Breast epithelium (tissue), 3 donors: ENCODE measurements around the gene CLIC3.

Source experiments
- POLR2A ChIP-seq: fragments of 450-650 bp; IDR thresholded peaks from one replicate; pipeline ENCODE4 v1.6.1; 2016; ENCODE audit warnings: antibody characterized with exemption, mild to moderate bottlenecking, moderate library complexity
- TF ChIP-seq, protein P1 (sequence below), 3 donors: fragments of 450-650 bp; IDR thresholded peaks; one replicate each; pipeline ENCODE4 v1.5.1; 2016 to 2017; ENCODE audit warnings: antibody characterized with exemption in 3 of 3, mild to moderate bottlenecking in 3 of 3, moderate library complexity in 3 of 3

DNA sequence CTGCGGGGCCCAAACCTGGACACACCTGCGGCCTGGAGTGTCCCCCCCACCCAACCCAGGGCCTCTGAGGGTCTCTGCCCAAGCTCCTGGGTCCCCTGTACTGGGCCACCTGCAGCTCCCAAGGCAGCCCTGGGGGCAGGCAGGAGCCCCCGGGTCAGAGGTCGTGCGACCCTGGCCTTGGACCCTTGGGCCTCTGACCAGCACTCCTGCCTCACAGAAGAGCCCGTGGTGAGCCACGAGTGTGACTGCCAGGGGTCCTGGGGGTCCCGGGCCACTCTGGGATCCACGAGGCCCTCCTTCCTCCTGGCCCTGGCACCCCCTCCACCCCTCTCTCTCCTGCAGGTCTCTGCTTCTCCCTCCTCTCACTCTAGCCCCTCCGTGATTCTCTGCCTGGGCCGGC, 24.0 kb downstream of the CLIC3 start:
- TF ChIP-seq, protein P1, sequence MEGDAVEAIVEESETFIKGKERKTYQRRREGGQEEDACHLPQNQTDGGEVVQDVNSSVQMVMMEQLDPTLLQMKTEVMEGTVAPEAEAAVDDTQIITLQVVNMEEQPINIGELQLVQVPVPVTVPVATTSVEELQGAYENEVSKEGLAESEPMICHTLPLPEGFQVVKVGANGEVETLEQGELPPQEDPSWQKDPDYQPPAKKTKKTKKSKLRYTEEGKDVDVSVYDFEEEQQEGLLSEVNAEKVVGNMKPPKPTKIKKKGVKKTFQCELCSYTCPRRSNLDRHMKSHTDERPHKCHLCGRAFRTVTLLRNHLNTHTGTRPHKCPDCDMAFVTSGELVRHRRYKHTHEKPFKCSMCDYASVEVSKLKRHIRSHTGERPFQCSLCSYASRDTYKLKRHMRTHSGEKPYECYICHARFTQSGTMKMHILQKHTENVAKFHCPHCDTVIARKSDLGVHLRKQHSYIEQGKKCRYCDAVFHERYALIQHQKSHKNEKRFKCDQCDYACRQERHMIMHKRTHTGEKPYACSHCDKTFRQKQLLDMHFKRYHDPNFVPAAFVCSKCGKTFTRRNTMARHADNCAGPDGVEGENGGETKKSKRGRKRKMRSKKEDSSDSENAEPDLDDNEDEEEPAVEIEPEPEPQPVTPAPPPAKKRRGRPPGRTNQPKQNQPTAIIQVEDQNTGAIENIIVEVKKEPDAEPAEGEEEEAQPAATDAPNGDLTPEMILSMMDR (IDR thresholded peaks at IDR 0.05) = no peak
- TF ChIP-seq POLR2A = no peak
